Vagina (tissue), 2 donors: Measurements from ENCODE around the gene CNTNAP4. TPM values are rescaled to one million over a fixed set of nuclear protein-coding genes. Genes with fewer than 3 reads are reported as not detected.

Source experiments
- DNase-seq, 2 donors: peaks; one replicate each; pipeline ENCODE4 v3.0.0-alpha.2; 2017; ENCODE audit errors: extremely low spot score in 2 of 2
- H3K27ac ChIP-seq: fragments of 200-600 bp; sonication (generic); one replicate; pipeline ENCODE4 v1.5.1; 2019
- H3K27me3 ChIP-seq: fragments of 200-600 bp; sonication (generic); one replicate; pipeline ENCODE4 v1.5.1; 2019
- H3K36me3 ChIP-seq, 2 donors: fragments of 200-600 bp; sonication (generic); one replicate each; pipeline ENCODE4 v1.5.1; 2017 to 2019
- H3K4me1 ChIP-seq: fragments of 200-600 bp; sonication (generic); one replicate; pipeline ENCODE4 v1.5.1; 2019
- H3K4me3 ChIP-seq, 2 donors: fragments of 200-600 bp; sonication (generic); 1 replicate in 1 of 2; 2 replicates in 1 of 2; pipeline ENCODE4 v1.5.1; 2016 to 2019
- H3K9me3 ChIP-seq: fragments of 200-600 bp; sonication (generic); one replicate; pipeline ENCODE4 v1.5.1; 2019
- POLR2A ChIP-seq, 2 donors: fragments of 450-650 bp; IDR thresholded peaks; one replicate each; pipeline ENCODE4 v1.6.1; 2017; ENCODE audit warnings: antibody characterized with exemption in 2 of 2, mild to moderate bottlenecking in 2 of 2, moderate library complexity in 2 of 2
- POLR2AphosphoS5 ChIP-seq, 2 donors: sonication (generic); formaldehyde crosslinking; IDR thresholded peaks; one replicate each; pipeline ENCODE4 v1.9.0; 2017; ENCODE audit warnings: antibody characterized with exemption in 2 of 2, mild to moderate bottlenecking in 2 of 2, low read depth in 1 of 2; ENCODE audit not compliant: insufficient read depth in 1 of 2
- intact Hi-C: fragments of 100-400 bp; cut with DNase I; formaldehyde crosslinking; loops from one replicate; pipeline ENCODE4 v1.15.1; 2023
- total RNA-seq: library from RNA; depleted of rRNA; stranded (reverse); fragments of >200 nt; gene quantifications from one replicate; pipeline ENCODE4 v1.2.3, GENCODE V29; 2016
- TF ChIP-seq, protein P1 (sequence below), 3 experiments: fragments of 450-650 bp in 2 of 3; fragments of 200-600 bp in 1 of 3; sonication (generic) in 1 of 3; IDR thresholded peaks; one replicate each; pipeline ENCODE4 v1.5.1; 2017 to 2019; ENCODE audit warnings: antibody characterized with exemption in 3 of 3, mild to moderate bottlenecking in 2 of 3, moderate library complexity in 2 of 3

Gene CNTNAP4
- total RNA-seq, 1 donor from 2014 or later = 1.7 TPM

- intact Hi-C loops = no loop called here
- TF ChIP-seq POLR2A (IDR thresholded peaks at IDR 0.05) (no peak), POLR2AphosphoS5 (IDR thresholded peaks at IDR 0.05; ENCODE audit: insufficient read depth in 1 of 2, low read depth in 1 of 2) (no peak)
- TF ChIP-seq, protein P1, sequence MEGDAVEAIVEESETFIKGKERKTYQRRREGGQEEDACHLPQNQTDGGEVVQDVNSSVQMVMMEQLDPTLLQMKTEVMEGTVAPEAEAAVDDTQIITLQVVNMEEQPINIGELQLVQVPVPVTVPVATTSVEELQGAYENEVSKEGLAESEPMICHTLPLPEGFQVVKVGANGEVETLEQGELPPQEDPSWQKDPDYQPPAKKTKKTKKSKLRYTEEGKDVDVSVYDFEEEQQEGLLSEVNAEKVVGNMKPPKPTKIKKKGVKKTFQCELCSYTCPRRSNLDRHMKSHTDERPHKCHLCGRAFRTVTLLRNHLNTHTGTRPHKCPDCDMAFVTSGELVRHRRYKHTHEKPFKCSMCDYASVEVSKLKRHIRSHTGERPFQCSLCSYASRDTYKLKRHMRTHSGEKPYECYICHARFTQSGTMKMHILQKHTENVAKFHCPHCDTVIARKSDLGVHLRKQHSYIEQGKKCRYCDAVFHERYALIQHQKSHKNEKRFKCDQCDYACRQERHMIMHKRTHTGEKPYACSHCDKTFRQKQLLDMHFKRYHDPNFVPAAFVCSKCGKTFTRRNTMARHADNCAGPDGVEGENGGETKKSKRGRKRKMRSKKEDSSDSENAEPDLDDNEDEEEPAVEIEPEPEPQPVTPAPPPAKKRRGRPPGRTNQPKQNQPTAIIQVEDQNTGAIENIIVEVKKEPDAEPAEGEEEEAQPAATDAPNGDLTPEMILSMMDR (IDR thresholded peaks at IDR 0.05) = no peak
- Histone ChIP-seq H3K9me3 (no peaks in the 10 kb centered on the region), H3K4me1 (peaks cover 5% of the 10 kb centered on the region), H3K4me3 (no peak overlapping the region), H3K36me3 (no peaks in the 10 kb centered on the region), H3K27me3 (no peaks in the 10 kb centered on the region), H3K27ac (no peak overlapping the region)
- no peak for DNase-seq
These were observed 302.2 kb downstream of the CNTNAP4 start for GRCh38 chr16:76579277-76579922.

- H3K4me3 ChIP-seq = no peak overlapping the region
- TF ChIP-seq, protein P1 (IDR thresholded peaks at IDR 0.05) = no peak
- TF ChIP-seq POLR2AphosphoS5 (IDR thresholded peaks at IDR 0.05; ENCODE audit: insufficient read depth in 1 of 2, low read depth in 1 of 2) (no peak), POLR2A (IDR thresholded peaks at IDR 0.05) (no peak)
- H3K9me3 ChIP-seq = no peaks in the 10 kb centered on the region
- H3K27ac ChIP-seq = no peak overlapping the region
- no peaks in the 10 kb centered on the region for H3K36me3 ChIP-seq
- no peaks in the 10 kb centered on the region for H3K27me3 ChIP-seq
- intact Hi-C loops = no loop called here
- no peak for DNase-seq
- peaks cover 5% of the 10 kb centered on the region for H3K4me1 ChIP-seq
These were observed 306.3 kb downstream of the CNTNAP4 start for GRCh38 chr16:76583466-76583865.

DNA sequence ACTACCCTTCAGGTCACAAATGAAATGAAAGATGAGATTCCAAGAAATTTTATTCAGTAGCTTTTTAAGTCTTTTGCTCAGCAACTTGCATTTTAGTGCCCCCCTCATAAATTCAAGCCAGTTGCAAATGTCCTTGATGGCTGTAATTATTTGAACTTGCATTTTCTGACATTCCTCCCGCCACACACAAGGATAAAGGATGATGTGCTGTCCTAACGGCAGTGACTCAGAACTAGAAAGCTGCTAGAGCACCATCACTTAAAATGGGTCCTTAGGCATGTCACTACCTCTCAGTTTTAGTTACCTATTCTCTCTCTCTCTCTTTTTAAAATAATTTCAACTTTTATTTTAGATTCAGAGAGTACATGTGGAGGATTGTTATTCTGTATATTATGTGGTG is 306.7 kb downstream of the CNTNAP4 start:
- no peaks in the 10 kb centered on the region for H3K27me3 ChIP-seq
- no peak overlapping the region for H3K4me3 ChIP-seq
- intact Hi-C loops = no loop called here
- H3K9me3 ChIP-seq = no peaks in the 10 kb centered on the region
- H3K4me1 ChIP-seq = peaks cover 5% of the 10 kb centered on the region
- no peaks in the 10 kb centered on the region for H3K36me3 ChIP-seq
- no peak overlapping the region for H3K27ac ChIP-seq
- no peak for DNase-seq
- TF ChIP-seq, protein P1 (IDR thresholded peaks at IDR 0.05) = no peak
- TF ChIP-seq POLR2AphosphoS5 (IDR thresholded peaks at IDR 0.05; ENCODE audit: insufficient read depth in 1 of 2, low read depth in 1 of 2) (no peak), POLR2A (IDR thresholded peaks at IDR 0.05) (no peak)

DNA sequence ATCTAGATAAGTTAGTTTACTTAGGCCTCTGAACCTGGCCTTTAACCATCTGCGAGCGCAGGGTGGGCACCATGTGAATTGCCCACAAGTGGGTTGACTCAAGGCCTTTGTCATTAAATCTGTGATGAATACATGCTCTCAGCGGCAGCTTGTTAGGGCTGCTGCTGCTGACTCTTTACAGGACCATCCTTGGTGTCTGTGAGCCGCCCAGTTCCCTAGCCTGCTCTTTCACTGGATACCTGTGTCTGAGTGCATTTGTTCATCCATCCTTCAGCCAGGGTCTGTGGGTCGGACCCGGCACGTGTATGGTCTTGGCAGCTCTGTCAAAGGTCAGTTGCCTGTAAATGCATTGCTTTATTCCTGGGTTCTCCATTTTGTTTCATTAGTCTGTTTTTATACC is 321.3 kb downstream of the CNTNAP4 start:
- intact Hi-C loops = no loop called here
- no peaks in the 10 kb centered on the region for H3K36me3 ChIP-seq
- no peaks in the 10 kb centered on the region for H3K27me3 ChIP-seq
- H3K9me3 ChIP-seq = no peaks in the 10 kb centered on the region
- DNase-seq = no peak
- no peaks in the 10 kb centered on the region for H3K4me1 ChIP-seq
- H3K27ac ChIP-seq = no peak overlapping the region
- no peak overlapping the region for H3K4me3 ChIP-seq
- TF ChIP-seq POLR2AphosphoS5 (IDR thresholded peaks at IDR 0.05; ENCODE audit: insufficient read depth in 1 of 2, low read depth in 1 of 2) = no peak
- TF ChIP-seq, protein P1 (IDR thresholded peaks at IDR 0.05) = no peak
- no peak for TF ChIP-seq POLR2A (IDR thresholded peaks at IDR 0.05)

- intact Hi-C loops = no loop called here
- Histone ChIP-seq H3K9me3 (no peaks in the 10 kb centered on the region), H3K4me3 (no peak overlapping the region), H3K36me3 (no peaks in the 10 kb centered on the region), H3K27ac (no peak overlapping the region), H3K27me3 (no peaks in the 10 kb centered on the region), H3K4me1 (no peaks in the 10 kb centered on the region)
- TF ChIP-seq, protein P1 (IDR thresholded peaks at IDR 0.05) = no peak
- TF ChIP-seq POLR2AphosphoS5 (IDR thresholded peaks at IDR 0.05; ENCODE audit: insufficient read depth in 1 of 2, low read depth in 1 of 2) (no peak), POLR2A (IDR thresholded peaks at IDR 0.05) (no peak)
- no peak for DNase-seq
These were observed 330.1 kb downstream of the CNTNAP4 start for GRCh38 chr16:76607317-76607716.
